HG03378 (cell line): ENCODE data around the gene DDR1.

Source experiments
- ATAC-seq: cut with Tn5 transposase; IDR thresholded peaks from one replicate; pipeline ENCODE4 v1.9.1; 2021; ENCODE audit warnings: mild to moderate bottlenecking, moderate library complexity; ENCODE audit not compliant: unreplicated experiment

The DDR1 gene

DNA sequence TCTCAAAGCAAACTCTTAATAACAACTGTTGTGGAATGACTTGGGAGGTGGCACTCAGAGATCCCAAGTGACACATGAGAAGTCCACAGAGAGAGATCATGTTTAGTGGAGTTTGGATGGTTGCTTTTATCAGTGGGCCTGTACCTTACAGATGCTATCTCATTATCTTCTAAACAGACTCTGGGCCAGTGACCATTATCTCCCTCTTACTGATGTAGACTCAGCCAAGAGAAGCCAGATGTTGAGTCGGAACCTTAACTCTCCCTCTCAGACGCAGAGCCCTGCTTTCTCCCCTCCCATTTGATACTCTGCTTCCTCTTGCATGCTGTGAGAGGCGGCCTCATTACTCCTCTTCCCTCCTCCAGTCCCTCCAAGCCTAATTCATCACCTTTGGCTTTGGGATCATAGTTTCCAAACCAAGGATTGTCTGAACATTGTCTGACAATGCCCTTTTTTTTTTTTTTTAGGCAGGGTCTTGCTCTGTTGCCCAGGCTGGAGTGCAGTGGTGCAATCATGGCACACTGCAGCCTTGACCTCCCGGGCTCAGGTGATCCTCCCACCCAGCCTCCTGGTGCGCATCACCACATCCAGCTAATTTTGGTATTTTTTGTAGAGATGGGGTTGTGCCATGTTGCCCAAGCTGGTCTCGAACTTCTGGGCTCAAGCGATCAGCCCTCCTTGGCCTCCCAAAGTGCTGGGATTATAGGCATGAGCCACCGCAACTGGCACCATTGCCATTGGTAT is 4.5 kb upstream of the DDR1 start:
- no peak for ATAC-seq

DNA sequence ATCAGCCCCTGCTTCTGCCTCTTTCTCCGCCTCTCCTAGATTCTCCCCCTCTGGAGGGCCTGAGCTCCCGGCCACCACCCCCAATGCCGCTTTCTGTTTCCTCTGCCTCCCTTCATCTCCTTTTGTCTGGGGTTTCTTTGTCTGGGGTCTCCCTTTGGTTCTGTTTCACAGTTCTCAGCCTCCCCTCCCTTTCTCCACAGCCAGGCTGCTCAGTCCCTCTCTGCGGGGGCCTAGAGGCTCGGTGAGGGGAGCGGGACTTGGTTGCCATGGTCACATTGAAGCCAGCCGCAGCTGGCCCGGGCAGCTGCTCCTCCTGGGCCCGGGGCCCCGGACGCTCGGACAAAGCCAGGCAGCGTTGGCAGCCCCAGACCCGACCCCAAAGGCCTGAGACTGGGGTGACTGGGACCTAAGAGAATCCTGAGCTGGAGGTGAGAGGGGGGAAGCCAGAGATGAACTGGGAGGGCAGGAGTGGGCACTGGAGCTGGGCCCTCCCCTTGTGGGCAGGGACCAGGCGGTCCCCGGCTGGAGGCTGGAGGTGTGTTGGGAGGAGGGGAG is 3.5 kb upstream of the DDR1 start:
- no peak for ATAC-seq

DNA sequence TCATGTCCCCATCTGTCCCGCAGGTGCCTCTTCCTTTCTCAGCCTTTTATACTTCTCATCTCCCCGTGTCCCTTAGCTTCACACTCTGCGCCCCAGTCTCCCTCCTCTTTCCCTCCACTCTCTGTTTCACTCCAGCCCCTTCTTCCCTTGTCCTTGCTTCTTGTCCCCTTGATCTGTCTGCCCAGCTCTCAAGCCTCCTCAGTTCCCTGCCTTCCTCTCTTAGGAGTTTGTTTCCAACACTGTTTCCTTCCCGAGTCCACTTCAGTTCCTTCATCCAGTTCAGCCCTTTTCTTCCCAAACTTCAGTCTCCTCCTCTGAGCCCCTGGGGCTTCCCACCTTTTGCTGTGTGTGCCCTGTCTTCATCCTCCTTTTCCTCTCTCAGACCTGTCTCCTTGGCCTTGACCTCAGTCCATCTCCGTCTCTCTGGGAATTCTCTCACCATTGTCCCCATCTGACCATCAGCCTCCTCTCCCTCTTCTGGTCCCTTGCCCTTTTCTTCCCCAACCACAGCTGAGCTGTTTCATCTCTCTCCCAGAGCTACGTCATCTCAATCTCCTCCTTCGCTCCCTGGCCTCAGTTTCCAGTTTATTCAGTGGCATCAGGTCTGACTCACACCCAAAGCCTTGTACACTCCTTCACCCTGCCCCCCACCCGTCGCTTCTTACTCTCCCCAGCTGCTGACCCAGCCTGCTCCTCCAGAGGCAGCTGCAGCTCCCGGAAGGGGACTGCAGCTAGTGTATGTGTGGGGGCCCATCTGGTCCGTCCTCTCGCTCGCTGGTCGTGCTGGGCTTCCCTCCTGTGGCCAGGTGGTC is 2.7 kb upstream of the DDR1 start:
- no peak for ATAC-seq

DNA sequence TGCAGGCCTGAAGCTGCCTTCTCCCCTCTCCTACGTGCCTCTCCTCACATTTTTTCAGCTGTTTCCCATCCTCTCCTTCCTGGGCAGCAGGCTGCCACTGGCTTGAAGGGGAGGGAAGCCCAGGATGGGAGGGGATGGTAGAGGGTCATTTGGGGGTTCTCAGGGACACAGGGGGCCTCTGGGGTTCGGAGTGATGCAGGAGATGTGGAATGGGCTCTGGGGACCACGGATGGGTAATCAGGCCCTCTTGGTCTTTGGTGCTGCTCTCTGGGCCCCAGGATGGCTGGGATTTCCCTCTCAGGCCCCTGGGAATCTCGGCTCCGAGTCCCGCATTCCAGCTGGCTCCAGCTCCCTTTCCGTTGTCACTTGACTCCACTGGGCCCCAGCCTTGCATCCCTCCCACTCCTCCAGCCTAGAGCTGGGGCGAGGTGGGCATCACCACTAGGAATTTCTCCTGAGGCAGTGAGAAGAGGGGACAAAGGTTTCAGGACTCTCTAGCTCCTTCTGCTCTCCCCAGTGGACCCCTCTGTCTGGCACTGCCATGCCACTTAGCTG is 2.0 kb upstream of the DDR1 start:
- no peak for ATAC-seq

DNA sequence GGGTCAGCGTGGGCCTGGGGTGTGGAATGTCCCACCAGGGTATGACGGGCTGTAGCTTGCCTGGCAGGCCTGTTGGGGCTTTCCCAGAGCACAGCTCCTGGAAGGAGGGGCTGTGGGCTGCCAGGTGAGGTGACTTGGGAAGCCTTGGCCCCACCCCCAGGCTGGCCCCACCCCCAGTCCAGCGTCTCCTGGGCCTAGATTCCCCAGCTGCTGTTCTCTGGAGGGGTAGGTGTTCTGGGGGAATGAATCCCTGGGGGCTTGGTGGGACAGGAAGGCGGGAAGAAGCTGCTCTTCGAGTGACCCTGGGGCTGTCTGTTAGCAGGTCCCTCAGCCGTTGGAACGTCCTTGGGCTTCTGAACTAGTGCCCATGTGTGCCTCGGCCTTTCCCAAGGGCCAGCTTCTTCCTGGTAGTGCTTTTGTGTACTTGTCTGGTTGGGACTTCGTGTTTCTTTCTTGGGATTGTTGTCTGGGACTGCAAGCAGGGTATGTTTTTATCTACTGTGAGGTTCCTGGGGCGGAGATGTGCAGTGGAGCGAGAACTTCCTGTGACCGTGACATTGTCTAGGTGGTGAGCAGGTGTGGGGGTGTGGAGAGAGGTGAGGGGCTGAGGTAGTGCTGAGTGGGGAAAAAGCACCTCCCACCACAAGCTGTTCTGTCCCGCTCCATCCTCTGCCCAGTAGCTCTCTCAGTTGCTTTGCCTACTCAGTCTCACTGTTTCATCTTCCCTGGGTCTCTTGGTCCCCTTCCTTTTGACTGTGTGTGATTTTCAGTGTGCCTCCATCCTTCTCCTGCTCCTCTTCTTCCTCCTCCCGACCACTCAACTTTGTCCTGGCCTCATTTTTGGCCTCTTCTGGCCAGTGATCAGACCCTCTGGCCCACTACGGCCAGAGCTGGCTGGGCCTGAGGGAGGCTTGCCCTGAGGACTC is 1.3 kb upstream of the DDR1 start:
- no peak for ATAC-seq

DNA sequence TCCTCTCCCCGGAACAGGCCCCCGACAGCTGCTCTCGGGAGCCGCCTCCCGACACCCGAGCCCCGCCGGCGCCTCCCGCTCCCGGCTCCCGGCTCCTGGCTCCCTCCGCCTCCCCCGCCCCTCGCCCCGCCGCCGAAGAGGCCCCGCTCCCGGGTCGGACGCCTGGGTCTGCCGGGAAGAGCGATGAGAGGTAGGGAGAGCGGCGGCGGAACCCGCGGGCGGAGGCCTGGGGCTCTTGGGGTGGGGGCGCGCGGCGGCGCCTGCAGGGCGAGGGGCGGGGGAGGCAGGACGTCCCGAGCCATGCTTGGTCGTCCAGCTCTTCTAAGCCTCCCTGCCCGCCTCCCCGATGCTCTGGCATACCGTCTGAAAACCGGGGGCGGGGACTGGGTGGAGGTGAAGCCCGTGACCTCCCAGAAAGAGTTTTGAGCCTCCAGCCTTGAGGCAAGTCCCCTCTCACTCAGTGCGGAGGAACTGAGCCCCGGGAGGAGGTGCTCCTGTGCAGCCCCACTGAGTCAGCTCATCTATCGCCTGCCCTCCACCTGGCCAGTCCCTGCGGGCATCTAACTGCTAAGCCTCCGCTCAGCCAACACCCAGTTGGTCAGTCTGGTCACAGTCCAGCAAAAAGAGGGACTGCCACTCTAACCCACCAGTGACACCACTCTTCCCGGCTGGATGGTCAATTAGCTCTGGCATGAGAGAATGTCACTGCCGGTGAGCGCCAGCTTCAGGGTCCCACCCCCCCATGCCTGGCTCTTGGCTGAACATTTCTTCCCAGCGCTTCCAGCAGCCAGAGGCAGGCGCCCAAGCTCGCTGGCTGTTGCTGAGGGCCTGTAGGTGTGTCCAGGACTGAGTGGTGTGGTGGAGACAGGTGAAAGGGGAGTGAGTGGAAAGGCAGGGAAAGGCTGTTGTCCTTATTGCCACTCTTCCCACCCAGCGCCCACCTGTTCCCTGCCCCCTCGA is 482 bp downstream of the DDR1 start:
- ATAC-seq = no peak

DNA sequence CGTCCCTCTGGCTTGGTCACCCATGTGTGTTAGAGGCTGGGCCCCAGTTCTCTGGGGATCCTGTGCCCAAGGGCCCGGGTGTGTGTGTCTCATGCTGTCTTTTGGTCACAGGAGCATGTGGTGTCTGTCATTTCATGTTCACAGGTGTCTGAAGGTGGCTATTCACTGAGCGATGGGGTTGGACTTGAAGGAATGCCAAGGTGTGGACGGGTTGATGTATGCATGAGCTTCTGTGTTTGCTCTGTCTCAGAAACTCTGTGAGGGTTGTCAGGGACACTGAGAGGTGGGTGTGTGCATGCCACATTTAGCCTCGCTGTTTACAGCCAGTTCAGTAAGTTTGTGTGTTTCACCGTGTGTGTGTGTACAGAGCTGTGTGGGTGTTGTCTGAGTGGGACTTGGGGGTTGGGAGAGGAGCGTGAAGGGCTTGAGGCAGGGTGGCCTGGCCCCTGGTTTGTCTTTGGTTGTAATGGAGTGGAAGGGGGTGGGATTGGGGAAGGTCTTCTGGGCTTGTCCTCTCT is 1.2 kb downstream of the DDR1 start:
- no peak for ATAC-seq

DNA sequence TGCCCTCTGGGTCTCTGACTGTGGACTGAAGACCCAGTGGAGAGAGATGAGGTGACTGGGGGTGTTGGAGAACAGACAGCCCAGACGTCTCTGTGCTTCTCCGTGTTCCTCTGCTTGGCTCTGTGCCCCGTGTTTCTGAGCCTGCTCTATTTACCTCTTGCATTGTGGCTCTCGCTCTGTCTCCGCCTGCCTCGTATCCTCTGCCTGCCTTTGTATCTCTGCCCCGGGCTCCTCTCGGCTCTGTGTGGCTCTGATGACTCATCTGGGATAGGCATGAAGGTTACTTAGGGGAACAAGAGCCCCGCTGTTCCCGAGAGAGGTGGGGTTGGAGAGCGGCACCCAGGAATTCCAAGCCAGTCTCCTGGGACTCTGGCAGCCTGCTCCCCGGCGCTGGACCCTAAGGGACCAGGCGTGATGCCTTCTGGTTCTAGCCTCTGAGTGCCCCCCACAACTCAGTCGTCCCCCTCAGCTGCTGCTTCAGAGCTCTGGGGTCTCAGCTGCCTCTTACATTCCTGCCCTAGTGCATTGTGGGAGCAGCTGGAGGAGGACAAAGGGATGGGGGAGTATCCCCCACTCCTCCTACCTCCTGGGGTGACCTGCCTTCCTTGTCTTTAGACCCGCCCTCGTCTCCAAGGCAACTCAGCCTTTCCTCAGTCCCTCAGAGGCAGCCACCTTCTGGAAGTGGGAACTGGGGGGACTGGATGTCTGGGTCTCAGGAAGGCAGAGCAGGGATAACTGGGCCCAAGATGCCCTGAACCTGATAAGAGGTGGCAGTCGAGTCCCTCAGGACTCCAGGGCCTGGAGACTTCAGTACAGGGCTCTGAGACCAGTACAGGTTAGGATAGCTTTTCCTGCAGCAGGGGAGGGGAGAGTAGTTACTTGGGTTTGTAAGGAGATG is 1.9 kb downstream of the DDR1 start:
- ATAC-seq = no peak

DNA sequence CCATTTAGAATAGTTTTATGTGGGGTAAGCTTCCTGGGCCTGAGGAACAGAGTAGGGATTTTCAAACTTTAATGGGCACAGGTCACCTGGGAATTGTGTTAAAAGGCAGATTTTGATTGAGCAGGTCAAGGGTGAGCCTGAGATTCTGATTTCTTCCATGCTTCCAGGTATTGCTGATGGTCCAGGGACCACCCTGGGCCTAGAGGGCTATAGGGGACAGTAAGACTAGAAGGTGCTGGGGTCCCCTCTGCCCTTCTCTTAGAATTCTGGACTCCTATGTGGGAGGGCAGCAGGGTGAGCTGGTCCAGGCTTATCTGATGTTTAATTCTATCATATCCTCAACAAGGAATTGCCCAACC is 2.6 kb downstream of the DDR1 start:
- no peak for ATAC-seq

DNA sequence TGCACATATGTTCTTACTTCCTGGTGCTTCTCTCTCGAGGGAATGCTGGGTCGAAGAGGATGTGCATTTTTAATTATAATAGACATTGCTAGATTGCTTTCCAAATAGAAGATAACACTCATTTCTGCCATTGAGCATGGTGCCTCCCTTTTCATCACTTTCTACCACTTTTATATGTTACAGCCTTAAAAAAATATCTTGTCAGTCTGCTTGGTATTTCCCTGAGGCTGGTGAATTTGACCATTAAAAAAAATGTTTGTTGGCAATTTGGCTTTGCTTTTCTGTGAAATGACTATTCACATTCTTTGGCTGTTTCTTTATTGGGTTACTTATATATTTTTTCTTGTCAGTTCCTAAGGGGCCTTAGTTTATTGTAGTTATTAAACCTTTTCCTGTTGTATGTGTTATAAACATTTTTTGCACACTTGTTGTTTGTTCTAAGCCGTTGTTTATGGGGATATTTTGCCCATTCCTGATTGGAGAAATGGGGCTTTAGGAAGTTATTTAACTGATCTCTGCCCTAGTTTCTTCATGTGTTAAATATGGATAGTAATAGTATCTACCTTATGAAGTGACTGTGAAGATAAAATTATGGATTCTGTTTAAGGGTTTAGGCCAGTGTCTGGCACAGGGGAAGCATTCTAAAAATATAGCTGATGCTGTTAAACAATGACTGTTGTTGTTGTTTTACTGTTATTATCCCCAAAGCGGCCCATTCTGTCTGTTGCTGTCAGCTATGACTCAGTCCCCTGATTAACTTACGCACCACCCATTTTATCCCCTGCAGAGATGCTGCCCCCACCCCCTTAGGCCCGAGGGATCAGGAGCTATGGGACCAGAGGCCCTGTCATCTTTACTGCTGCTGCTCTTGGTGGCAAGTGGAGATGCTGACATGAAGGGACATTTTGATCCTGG is 3.8 kb downstream of the DDR1 start:
- ATAC-seq = no peak

DNA sequence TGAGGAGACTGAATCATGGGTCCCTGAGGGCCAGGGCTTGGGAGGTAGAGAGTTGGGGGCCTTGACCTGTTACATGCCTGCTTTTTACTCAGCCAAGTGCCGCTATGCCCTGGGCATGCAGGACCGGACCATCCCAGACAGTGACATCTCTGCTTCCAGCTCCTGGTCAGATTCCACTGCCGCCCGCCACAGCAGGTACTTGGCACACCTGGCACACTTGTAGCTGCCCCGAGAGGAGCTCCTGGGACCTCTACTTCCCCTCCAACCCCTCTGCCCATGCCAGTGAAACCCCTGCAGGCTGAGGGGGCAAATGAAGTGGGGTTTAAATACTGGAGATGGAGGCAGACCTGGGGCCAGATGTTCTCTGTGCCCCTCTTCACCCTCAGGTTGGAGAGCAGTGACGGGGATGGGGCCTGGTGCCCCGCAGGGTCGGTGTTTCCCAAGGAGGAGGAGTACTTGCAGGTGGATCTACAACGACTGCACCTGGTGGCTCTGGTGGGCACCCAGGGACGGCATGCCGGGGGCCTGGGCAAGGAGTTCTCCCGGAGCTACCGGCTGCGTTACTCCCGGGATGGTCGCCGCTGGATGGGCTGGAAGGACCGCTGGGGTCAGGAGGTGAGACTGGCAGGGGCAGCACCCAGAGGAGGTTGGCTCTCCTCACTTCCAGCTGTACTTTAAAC is 4.6 kb downstream of the DDR1 start:
- ATAC-seq = no peak

DNA sequence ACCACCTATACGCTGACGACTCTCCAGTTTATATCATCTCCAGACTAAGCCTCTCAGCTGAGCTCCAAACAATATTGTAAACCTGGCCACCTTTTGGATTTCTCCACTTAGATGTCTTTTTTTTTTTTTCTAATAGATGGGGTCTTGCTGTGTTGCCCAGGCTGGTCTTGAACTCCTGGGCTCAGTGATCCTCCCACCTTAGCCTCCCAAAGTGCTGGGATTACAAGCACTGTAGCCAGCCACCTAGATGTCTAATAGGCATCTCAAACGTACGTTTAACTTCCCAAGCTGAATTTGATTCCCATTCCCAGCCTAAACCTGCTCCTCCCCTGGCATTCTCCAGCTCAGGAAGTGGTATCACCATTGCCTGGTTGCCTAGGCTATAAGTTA is 5.2 kb downstream of the DDR1 start:
- no peak for ATAC-seq

DNA sequence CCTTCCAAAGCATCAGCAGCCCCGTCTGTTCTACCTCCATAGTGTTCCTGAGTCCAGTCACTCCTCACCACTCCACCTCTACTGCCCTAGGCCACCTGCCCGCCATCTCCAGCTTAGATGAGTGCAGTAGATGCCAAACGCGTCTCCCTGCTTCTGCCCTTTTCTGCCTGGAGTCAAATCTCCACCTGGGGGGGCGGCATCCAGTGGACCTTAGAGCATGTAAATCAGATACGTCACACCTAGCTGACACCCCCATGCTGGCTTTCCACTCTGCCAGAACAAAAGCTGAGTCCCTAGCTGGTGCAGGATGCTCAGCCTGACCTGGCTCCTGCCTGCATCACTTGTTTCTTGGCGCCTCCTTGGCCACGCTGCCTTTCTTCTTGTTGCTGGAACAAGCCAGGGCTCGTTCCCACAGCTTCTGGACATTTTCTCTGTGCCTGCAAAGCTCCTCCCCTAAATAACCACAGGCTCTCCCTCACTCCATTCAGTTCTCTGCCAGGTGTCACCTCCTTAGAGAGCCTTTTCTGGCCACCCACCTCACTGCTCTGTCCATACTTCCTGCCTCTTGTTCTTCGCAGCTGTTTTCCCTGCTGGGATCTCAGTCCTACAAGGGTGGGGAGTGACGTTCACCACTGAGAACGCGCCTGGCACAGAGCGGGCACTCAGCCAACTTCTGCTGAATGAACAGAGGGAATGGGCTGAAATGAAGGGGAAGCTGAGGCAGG is 5.8 kb downstream of the DDR1 start:
- ATAC-seq = no peak

DNA sequence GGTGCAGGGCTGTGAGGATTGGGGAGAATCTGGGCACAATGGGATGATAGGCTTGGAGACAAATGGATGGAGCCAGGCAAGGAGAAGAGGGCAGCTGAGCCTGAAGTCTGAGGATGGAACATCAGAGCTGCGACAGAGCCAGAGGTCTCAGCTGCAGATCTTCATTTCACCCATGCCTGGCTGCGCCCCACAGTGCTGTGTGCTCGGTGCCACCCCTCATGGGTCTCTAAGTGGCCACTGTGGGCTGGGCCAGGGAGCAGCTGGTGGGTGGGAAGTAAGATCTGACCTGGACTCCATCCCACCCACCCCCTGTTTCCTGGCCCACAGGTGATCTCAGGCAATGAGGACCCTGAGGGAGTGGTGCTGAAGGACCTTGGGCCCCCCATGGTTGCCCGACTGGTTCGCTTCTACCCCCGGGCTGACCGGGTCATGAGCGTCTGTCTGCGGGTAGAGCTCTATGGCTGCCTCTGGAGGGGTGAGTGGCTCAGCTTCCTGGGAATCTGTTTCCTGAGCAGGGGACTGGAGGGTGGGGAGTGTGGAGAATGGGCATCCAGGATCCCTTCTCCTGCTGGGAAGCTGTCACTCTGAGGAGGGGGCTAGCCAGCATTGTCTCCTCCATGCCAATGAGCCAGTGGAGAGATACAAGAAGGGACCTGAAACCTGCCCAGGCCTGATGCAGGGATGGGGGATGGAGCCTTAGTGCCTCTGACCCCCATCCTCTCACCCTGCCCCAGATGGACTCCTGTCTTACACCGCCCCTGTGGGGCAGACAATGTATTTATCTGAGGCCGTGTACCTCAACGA is 6.5 kb downstream of the DDR1 start:
- ATAC-seq = no peak

DNA sequence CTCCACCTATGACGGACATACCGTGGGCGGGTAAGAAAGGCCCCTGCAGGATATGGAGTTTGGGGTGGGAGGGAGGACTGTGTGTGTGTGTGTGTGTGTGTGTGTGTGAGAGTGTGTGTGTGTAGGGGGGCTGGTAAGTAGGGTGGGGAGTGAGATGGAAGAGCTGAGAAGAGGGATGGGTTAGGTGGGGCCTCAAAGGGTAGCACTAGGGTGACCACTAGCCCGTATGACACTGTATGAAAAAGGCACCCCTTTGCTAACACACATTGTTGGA is 7.1 kb downstream of the DDR1 start:
- no peak for ATAC-seq
